H9 (cell line): ENCODE results near the gene ZNF407. TPM values are rescaled to one million over a fixed set of nuclear protein-coding genes. Genes with fewer than 3 reads are reported as not detected.

ENCODE experiments used
- DNase-seq: peaks from one replicate; pipeline ENCODE4 v3.0.0-alpha.2; 2017
- H2AFZ ChIP-seq: one replicate; pipeline ENCODE4 v1.6.1; 2013; ENCODE audit warnings: mild to moderate bottlenecking, low read length, control low read depth, moderate library complexity
- H2AK5ac ChIP-seq: 2 replicates; pipeline ENCODE4 v1.6.1; 2013; ENCODE audit warnings: low read length, control low read depth, mixed read lengths; ENCODE audit not compliant: insufficient read length
- H2BK120ac ChIP-seq: one replicate; pipeline ENCODE4 v1.6.1; 2013; ENCODE audit warnings: low read depth, mild to moderate bottlenecking, low read length, control low read depth, inconsistent platforms; ENCODE audit not compliant: poor library complexity, severe bottlenecking
- H2BK12ac ChIP-seq: 2 replicates; pipeline ENCODE4 v1.6.1; 2013; ENCODE audit warnings: low read length, control low read depth, mixed read lengths, low read depth; ENCODE audit not compliant: insufficient read length
- H2BK15ac ChIP-seq: 2 replicates; pipeline ENCODE4 v1.6.1; 2013; ENCODE audit warnings: low read depth, low read length, control low read depth
- H2BK20ac ChIP-seq: one replicate; pipeline ENCODE4 v1.6.1; 2013; ENCODE audit warnings: low read depth, mild to moderate bottlenecking, low read length, control low read depth, inconsistent platforms; ENCODE audit not compliant: poor library complexity, severe bottlenecking
- H2BK5ac ChIP-seq: 2 replicates; pipeline ENCODE4 v1.6.1; 2013; ENCODE audit warnings: low read length, control low read depth, mixed read lengths; ENCODE audit not compliant: insufficient read length
- H3K14ac ChIP-seq: 2 replicates; pipeline ENCODE4 v1.6.1; 2013; ENCODE audit warnings: low read length, control low read depth; ENCODE audit not compliant: insufficient read depth
- H3K18ac ChIP-seq: 2 replicates; pipeline ENCODE4 v1.6.1; 2013; ENCODE audit warnings: low read depth, mild to moderate bottlenecking, mixed read lengths, low read length, control low read depth; ENCODE audit not compliant: insufficient read length
- H3K23ac ChIP-seq: 2 replicates; pipeline ENCODE4 v1.6.1; 2013; ENCODE audit warnings: low read length, control low read depth, mixed read lengths, low read depth; ENCODE audit not compliant: insufficient read length
- H3K23me2 ChIP-seq: 2 replicates; pipeline ENCODE4 v1.6.1; 2013; ENCODE audit warnings: low read depth, mild to moderate bottlenecking, mixed read lengths, low read length, control low read depth; ENCODE audit not compliant: insufficient read length, poor library complexity, severe bottlenecking
- H3K27ac ChIP-seq: 2 replicates; pipeline ENCODE4 v1.5.1; 2013; ENCODE audit warnings: low read length, control low read depth, mixed read lengths, low read depth; ENCODE audit not compliant: insufficient read length
- H3K27me3 ChIP-seq: 2 replicates; pipeline ENCODE4 v1.6.1; 2013; ENCODE audit warnings: low read length, control low read depth, inconsistent platforms; ENCODE audit not compliant: insufficient read depth
- H3K4ac ChIP-seq: 2 replicates; pipeline ENCODE4 v1.6.1; 2013; ENCODE audit warnings: low read depth, mild to moderate bottlenecking, control low read depth, inconsistent platforms, low read length, moderate library complexity
- H3K4me1 ChIP-seq: 2 replicates; pipeline ENCODE4 v1.6.1; 2013; ENCODE audit warnings: low read length, control low read depth, inconsistent platforms; ENCODE audit not compliant: insufficient read depth
- H3K4me2 ChIP-seq: 2 replicates; pipeline ENCODE4 v1.6.1; 2013; ENCODE audit warnings: low read length, control low read depth, mixed read lengths; ENCODE audit not compliant: insufficient read length, insufficient read depth
- H3K56ac ChIP-seq: 2 replicates; pipeline ENCODE4 v1.6.1; 2013; ENCODE audit warnings: low read depth, mild to moderate bottlenecking, mixed read lengths, low read length, control low read depth; ENCODE audit not compliant: insufficient read length
- H3K79me1 ChIP-seq: 2 replicates; pipeline ENCODE4 v1.6.1; 2013; ENCODE audit warnings: low read depth, mild to moderate bottlenecking, moderate library complexity, low read length, control low read depth, inconsistent platforms; ENCODE audit not compliant: insufficient read depth, poor library complexity, severe bottlenecking
- H3K79me2 ChIP-seq: 2 replicates; pipeline ENCODE4 v1.6.1; 2013; ENCODE audit warnings: low read length, control low read depth, inconsistent platforms; ENCODE audit not compliant: insufficient read depth
- H3K9ac ChIP-seq: 2 replicates; pipeline ENCODE4 v1.6.1; 2013; ENCODE audit warnings: low read length, control low read depth, mixed read lengths; ENCODE audit not compliant: insufficient read length; ENCODE audit errors: extremely low read depth
- H3K9me3 ChIP-seq: one replicate; pipeline ENCODE4 v1.6.1; 2013; ENCODE audit warnings: low read depth, low read length, inconsistent platforms; ENCODE audit not compliant: control insufficient read depth
- H3T11ph ChIP-seq: one replicate; pipeline ENCODE4 v1.6.1; 2013; ENCODE audit warnings: mild to moderate bottlenecking, low read length, control low read depth, inconsistent platforms
- H4K20me1 ChIP-seq: one replicate; pipeline ENCODE4 v1.6.1; 2013; ENCODE audit not compliant: control insufficient read depth, insufficient read length, insufficient read depth
- H4K5ac ChIP-seq: 2 replicates; pipeline ENCODE4 v1.6.1; 2013; ENCODE audit warnings: low read depth, mild to moderate bottlenecking, mixed read lengths, low read length, control low read depth; ENCODE audit not compliant: insufficient read length
- H4K8ac ChIP-seq: replicated peaks from 2 replicates; pipeline ENCODE4 v1.6.1; 2013; ENCODE audit warnings: low read length, control low read depth, mixed read lengths, low read depth; ENCODE audit not compliant: insufficient read length
- H4K91ac ChIP-seq: 2 replicates; pipeline ENCODE4 v1.6.1; 2013; ENCODE audit warnings: low read depth, mild to moderate bottlenecking, moderate library complexity, mixed read lengths, low read length, control low read depth; ENCODE audit not compliant: insufficient read length
- H3K27ac Mint-ChIP-seq, 3 experiments: 2 replicates in 2 of 3; 3 replicates in 1 of 3; pipeline ENCODE4 v1.8.0; 2020 to 2021; ENCODE audit warnings: mixed read lengths in 3 of 3, mild to moderate bottlenecking in 1 of 3, moderate library complexity in 1 of 3
- H3K27me3 Mint-ChIP-seq: 2 replicates; pipeline ENCODE4 v1.8.0; 2021; ENCODE audit warnings: low read depth, mild to moderate bottlenecking, moderate library complexity, mixed read lengths
- H3K36me3 Mint-ChIP-seq, 3 experiments: 2 replicates in 2 of 3; 3 replicates in 1 of 3; pipeline ENCODE4 v1.8.0; 2020 to 2021; ENCODE audit warnings: low read depth in 3 of 3, mixed read lengths in 3 of 3; ENCODE audit not compliant: insufficient read depth in 1 of 3
- H3K4me1 Mint-ChIP-seq, 2 experiments: 2 replicates each; pipeline ENCODE4 v1.8.0; 2020; ENCODE audit warnings: mixed read lengths in 2 of 2
- H3K4me3 Mint-ChIP-seq, 2 experiments: 2 replicates in 1 of 2; 3 replicates in 1 of 2; pipeline ENCODE4 v1.8.0; 2020 to 2021; ENCODE audit warnings: mild to moderate bottlenecking in 2 of 2, mixed read lengths in 2 of 2, moderate library complexity in 1 of 2
- H3K9me3 Mint-ChIP-seq, 2 experiments: 2 replicates in 1 of 2; 3 replicates in 1 of 2; pipeline ENCODE4 v1.8.0; 2020; ENCODE audit warnings: mild to moderate bottlenecking in 2 of 2, mixed read lengths in 2 of 2, moderate library complexity in 1 of 2
- CTCF ChIP-seq: fragments of 200-600 bp; sonication (generic); conservative IDR thresholded peaks from 3 replicates; pipeline ENCODE4 v1.8.0; 2021; ENCODE audit warnings: antibody characterized with exemption, mild to moderate bottlenecking
- WGBS: extraction: QIAGEN DNeasy Blood & Tissue Kit; methylation state at CpG from one replicate; pipeline ENCODE4 v1.1.7; 2013; ENCODE audit warnings: missing lambda C conversion rate, low lambda C conversion rate, mixed read lengths; ENCODE audit not compliant: insufficient read length; ENCODE audit errors: extremely low coverage; 5-methylcytosine and 5-hydroxymethylcytosine counted together
- total RNA-seq: library from RNA; stranded (reverse); gene quantifications from 2 replicates; pipeline ENCODE4 v1.2.1, GENCODE V29; 2021

Gene ZNF407
- total RNA-seq, 1 experiment from 2014 or later = 8.7 TPM

- Histone ChIP-seq H3T11ph (no peak overlapping the region), H3K4me2 (no peak overlapping the region), H2BK120ac (no peak overlapping the region), H3K79me1 (no peaks in the 10 kb centered on the region), H3K27ac (no peak overlapping the region), H3K27me3 (no peaks in the 10 kb centered on the region), H3K79me2 (no peaks in the 10 kb centered on the region), H2AFZ (no peak overlapping the region), H3K4ac (no peak overlapping the region), H2AK5ac (no peak overlapping the region), H3K4me1 (no peaks in the 10 kb centered on the region), H3K14ac (no peak overlapping the region), H3K9me3 (no peaks in the 10 kb centered on the region), H2BK12ac (no peak overlapping the region), H2BK5ac (no peak overlapping the region), H2BK20ac (no peak overlapping the region), H3K23me2 (no peaks in the 10 kb centered on the region), H4K20me1 (no peaks in the 10 kb centered on the region), H3K56ac (no peak overlapping the region), H4K91ac (no peak overlapping the region), H3K23ac (no peak overlapping the region), H2BK15ac (no peak overlapping the region), H4K5ac (no peak overlapping the region), H4K8ac (no peak overlapping the region), H3K18ac (no peak overlapping the region), H3K9ac (no peak overlapping the region)
- Mint-ChIP-seq H3K4me3 (no peak overlapping the region), H3K27ac (no peak overlapping the region), H3K36me3 (peaks cover 0 to 5% (median 0%) of the 10 kb centered on the region in 3 experiments; a peak in 1 of 7 replicates), H3K4me1 (peaks cover 9% of the 10 kb centered on the region in 2 experiments), H3K27me3 (no peaks in the 10 kb centered on the region), H3K9me3 (peaks cover 3 to 4% of the 10 kb centered on the region in 2 experiments; a peak in 3 of 5 replicates)
- TF ChIP-seq CTCF = no peak
- no peak for DNase-seq
- no CpG with 5 or more reads among the region's 3 CpGs for WGBS
Measured at GRCh38 chr18:74967438-74967837, 369.8 kb downstream of the ZNF407 start.
